ENCODE data around the gene UCN2.

DNA sequence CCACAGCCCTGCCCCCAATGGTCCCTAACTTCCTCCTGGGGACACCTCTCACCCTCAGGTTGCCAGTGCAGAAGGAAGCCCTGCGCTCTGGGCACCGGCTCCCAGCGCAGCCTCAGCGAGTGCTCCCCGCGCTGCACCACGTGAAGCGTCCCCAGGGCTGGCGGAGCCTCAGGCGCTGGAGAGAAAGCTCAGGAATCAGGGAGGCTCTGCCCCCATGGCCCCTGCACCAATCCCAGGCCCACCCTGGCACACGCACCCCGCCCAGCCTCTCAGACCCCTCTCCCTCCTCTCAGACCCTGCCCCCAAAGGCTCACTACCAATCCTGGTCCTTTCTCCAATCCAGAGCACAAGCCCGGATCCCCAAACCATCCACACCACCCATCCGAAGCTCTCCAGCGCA is 24.6 kb upstream of the UCN2 start:
- TF ChIP-seq, protein P1, sequence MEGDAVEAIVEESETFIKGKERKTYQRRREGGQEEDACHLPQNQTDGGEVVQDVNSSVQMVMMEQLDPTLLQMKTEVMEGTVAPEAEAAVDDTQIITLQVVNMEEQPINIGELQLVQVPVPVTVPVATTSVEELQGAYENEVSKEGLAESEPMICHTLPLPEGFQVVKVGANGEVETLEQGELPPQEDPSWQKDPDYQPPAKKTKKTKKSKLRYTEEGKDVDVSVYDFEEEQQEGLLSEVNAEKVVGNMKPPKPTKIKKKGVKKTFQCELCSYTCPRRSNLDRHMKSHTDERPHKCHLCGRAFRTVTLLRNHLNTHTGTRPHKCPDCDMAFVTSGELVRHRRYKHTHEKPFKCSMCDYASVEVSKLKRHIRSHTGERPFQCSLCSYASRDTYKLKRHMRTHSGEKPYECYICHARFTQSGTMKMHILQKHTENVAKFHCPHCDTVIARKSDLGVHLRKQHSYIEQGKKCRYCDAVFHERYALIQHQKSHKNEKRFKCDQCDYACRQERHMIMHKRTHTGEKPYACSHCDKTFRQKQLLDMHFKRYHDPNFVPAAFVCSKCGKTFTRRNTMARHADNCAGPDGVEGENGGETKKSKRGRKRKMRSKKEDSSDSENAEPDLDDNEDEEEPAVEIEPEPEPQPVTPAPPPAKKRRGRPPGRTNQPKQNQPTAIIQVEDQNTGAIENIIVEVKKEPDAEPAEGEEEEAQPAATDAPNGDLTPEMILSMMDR (IDR thresholded peaks at IDR 0.05; ENCODE audit: control extremely low read depth in 1 of 3, insufficient read depth in 1 of 3, low read depth in 1 of 3, low read length in 3 of 3) = no peak
- TF ChIP-seq GABPA (IDR thresholded peaks at IDR 0.05; ENCODE audit: borderline replicate concordance, insufficient read depth, low read length) = no peak
- TF ChIP-seq, protein P2, sequence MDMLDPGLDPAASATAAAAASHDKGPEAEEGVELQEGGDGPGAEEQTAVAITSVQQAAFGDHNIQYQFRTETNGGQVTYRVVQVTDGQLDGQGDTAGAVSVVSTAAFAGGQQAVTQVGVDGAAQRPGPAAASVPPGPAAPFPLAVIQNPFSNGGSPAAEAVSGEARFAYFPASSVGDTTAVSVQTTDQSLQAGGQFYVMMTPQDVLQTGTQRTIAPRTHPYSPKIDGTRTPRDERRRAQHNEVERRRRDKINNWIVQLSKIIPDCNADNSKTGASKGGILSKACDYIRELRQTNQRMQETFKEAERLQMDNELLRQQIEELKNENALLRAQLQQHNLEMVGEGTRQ (IDR thresholded peaks at IDR 0.05; ENCODE audit: low read length) = no peak
- TF ChIP-seq, protein P3, sequence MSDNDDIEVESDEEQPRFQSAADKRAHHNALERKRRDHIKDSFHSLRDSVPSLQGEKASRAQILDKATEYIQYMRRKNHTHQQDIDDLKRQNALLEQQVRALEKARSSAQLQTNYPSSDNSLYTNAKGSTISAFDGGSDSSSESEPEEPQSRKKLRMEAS (IDR thresholded peaks at IDR 0.05) = no peak
- no peak for TF ChIP-seq JUN (IDR thresholded peaks at IDR 0.05; ENCODE audit: low read depth, low read length)
- no peak for TF ChIP-seq RAD21 (IDR thresholded peaks at IDR 0.05 in 1 of 2, conservative IDR thresholded peaks at IDR 0.05 in 1 of 2; ENCODE audit: low read depth in 2 of 2, low read length in 2 of 2)

Data from H1 (cell line).